GM13977 (cell line): ENCODE data around the gene G6PC3.
A peak's percentile ranks its signal among the peaks of the same experiment; 100 is the strongest.

ENCODE experiments used
- DNase-seq: peaks from one replicate; pipeline ENCODE4 v3.0.0; 2012; ENCODE audit warnings: low spot score
- in situ Hi-C: fragments of 300-500 bp; cut with MboI; formaldehyde crosslinking; loops from one replicate; pipeline ENCODE4 v1.12.0; 2022; ENCODE audit warnings: low sequenced_read_pairs, low pct_unique_long_range_greater_than_20kb, mixed read lengths, inconsistent platforms; ENCODE audit not compliant: unreplicated experiment
- TF ChIP-seq, protein P1 (sequence below): IDR thresholded peaks from 2 replicates; pipeline ENCODE4 v1.5.1; 2012; ENCODE audit warnings: mild to moderate bottlenecking, control low read depth; ENCODE audit not compliant: insufficient read depth; ENCODE audit errors: extremely low read depth, missing control alignments

G6PC3 gene

DNA sequence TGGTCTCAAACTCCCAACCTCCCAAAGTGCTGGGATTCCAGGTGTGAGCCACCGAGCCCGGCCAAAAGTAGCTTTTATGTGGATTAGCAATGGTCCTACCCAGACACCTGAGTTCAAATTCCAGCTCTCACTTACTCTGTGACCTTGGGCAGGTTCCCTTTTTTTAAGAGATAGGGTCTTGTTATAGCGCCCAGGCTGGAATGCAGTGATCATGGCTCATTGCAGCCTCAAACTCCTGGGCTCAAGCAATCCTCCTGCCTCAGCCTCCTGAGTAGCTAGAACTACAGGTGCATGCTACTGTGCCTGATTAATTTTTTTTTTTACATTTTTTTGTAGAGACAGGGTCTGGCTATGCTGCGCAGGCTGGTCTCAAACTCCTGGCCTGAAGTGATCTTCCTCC is 36.3 kb downstream of the G6PC3 start:
- in situ Hi-C loops: no loop called here
- DNase-seq: no peak
- TF ChIP-seq, protein P1, sequence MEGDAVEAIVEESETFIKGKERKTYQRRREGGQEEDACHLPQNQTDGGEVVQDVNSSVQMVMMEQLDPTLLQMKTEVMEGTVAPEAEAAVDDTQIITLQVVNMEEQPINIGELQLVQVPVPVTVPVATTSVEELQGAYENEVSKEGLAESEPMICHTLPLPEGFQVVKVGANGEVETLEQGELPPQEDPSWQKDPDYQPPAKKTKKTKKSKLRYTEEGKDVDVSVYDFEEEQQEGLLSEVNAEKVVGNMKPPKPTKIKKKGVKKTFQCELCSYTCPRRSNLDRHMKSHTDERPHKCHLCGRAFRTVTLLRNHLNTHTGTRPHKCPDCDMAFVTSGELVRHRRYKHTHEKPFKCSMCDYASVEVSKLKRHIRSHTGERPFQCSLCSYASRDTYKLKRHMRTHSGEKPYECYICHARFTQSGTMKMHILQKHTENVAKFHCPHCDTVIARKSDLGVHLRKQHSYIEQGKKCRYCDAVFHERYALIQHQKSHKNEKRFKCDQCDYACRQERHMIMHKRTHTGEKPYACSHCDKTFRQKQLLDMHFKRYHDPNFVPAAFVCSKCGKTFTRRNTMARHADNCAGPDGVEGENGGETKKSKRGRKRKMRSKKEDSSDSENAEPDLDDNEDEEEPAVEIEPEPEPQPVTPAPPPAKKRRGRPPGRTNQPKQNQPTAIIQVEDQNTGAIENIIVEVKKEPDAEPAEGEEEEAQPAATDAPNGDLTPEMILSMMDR: no peak

DNA sequence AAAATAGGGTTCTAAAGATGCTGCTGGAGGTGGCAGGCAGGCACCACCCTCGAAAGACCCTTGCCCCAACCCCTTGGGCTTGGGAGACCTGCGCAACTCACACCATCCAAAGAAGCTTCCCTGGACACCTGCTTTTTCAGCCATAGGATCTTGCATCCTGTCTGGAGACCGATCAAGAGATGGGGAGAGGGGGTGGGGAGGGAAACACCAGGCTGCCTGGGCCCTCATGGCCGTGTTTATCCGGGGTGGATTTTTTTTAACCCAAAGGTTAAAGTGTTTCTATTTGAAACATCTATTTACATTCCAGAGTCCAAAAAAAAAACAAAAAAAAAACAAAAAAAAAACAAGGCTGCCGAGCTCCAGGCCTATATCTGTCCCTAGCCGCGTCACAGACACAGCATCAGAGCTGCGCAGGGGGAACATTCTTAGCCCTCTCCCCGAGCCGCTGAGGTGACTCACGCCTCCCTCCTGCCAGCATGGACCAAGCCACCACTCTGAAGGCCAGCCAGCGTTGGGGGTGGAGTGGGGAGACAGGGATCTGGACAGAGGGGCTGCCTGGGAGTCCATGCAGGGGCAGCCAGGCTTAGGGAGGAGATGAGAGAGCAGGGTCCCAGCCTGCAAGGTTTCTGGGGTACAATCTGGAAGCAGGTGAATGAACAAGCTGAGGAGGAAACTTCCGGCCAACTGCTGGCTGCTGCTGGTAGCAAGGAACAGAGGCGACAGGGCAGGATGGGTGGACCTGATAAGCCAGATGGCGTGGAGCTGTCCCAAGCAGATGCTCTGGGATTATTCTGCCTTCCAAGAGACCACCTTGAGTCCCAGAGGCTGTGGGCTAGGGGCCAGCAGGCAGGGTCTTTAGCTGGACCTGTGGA is 38.1 kb downstream of the G6PC3 start:
- TF ChIP-seq, protein P1: no peak
- in situ Hi-C loops: no loop called here
- DNase-seq: no peak

DNA sequence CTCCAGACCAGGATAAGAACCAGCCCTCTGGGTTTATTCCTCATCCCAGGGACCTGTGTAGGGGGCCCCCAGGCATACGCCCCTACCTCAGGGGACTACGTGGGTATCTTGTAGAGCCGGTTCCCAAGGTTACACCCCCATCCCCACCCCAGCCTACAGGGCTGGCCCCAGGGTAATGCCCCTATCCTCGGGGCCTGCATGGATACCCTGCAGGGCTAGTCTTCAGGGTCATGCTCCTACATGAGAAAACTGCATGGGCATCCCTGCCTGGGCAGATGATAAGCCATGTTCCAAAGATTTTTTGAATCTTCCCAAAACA is 38.7 kb downstream of the G6PC3 start:
- in situ Hi-C loops: no loop called here
- no peak for DNase-seq
- TF ChIP-seq, protein P1: no peak

DNA sequence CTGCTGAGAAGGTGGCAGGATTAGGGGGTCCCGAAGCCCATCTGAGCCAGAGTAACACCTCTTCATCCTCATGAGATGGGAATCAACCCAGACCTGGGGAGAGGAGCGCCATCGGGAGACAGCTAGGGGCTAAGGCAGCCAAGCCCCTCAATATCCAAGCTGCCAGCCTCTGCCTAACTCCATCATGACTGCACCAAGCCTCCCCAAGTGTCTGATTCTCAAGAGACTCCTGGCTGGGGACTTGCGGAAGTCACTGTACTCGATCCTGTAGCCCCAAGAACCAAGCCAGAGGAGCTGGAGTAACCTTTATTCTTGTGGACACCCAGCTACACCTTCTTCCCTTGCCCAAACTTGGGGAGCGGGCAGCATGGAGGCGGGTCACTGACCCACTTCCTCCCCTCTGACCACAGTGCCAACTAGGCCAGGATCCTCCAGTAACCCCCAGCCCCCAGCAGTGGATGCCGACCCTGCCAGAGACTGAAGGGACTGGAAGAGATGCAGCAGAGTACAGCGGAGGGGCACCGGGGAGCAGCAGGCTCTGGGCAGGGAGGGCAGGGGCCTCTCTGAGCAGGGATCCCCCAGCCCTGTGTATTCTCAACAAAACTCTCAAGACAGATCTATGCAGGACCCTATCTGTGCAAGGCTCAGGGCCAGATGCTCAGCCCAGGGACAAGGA is 39.6 kb downstream of the G6PC3 start:
- TF ChIP-seq, protein P1: no peak
- no peak for DNase-seq
- in situ Hi-C loops: no loop called here

DNA sequence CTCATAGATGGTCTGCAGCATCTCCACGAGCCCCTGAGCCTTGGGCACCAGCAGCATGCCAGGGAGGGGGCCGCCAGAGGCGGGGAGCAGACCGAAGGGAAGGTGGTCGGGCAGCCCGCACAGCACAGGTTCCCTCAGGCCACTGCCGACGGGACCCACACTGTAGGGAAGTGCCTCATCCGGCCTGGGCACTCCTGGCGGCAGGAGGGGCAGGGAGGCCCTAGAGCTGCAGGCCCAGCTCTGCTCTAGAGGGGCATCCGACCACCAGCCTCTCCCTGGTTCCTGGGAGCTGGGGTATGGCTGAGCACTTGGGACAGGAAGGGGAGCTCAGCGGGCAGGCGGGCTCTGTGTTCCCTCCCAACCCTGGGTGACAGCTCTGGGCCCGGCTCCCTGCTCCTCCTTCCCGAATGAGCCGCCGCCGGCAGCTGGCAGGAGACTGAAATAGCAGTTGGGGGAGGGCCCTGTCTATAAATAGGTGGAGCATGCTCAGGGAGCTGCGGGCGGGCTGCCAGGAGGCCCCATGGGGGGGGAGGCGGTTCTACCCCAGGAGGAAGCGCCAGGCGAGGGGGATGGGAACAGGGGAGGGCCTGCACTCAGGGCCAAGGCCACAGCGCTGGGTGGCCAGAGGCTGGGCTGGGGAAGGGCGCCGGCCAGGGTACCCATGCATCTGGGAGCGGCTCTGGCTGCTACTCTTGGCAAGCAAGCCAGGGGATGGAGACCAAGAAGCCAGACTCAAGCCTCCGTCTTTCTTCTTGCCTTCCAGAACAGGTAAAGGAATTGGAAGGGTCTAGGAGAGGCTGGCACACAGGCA is 40.5 kb downstream of the G6PC3 start:
- in situ Hi-C loops: no loop called here
- DNase-seq: peak; percentile 83
- TF ChIP-seq, protein P1: no peak

DNA sequence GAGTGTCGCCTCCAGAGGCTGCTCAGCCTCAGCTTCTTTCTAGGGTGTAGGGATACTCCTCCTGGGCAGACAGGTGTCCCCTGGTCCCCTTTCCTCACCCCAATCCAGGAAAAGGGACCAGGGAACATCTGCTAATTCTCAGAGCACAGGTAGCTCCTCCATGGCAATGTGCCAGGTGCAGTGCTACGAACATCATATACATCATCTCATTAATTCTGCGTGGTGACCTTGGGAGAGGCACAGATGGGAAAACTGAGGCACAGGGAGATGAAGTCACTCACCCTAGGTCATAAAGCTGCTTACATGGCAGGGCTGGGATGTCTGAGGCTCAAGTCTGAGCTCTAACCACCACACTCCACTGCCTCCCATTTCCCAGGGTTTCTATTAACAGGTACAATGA is 41.2 kb downstream of the G6PC3 start:
- TF ChIP-seq, protein P1: no peak
- DNase-seq: no peak
- in situ Hi-C loops: no loop called here
